ENCODE data around the gene CUL5.

CUL5 gene

DNA sequence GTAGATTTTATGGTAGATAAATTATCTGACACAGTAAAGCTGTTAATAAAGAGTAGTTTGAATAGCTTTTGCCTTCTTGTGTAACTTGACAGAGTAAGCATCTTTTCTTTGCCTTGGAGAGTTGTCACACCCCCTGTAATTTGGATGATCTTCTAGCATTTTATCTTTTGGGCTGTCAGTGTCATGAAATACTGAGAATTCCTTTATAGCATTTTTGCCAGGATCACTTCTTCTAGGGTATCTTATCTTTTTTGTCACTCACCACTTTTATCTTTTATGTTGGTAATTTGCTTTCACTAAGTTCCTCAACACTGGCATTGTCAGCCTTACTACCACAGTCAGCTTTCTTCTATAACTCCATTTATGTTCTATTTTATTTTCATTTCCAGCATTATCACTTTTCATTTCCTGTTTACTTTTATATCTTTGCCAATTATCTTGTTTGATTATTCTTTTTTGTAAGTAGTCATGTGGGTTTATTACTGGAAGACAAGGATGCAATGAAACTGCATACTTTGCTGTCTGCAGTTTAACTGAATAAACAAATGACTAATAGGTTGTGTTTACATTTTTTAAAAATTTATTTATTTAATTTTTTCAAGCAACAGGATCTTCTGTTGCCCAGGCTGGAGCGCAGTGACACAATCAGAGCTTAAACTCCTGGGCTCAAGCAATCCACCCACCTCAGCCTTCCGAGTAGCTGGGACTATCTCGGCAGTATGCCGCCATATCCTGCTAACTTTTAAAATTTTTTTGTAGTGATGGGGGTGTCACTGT lies 84.6 kb downstream of the CUL5 start:
- Histone ChIP-seq H3K27ac (ENCODE audit: low read depth, low read length) (no peak overlapping the region), H3K36me3 (ENCODE audit: control insufficient read depth, low read length) (peaks cover 35% of the 10 kb centered on the region), H3F3A (ENCODE audit: control insufficient read depth, insufficient read depth) (no peaks in the 10 kb centered on the region), H3K27me3 (ENCODE audit: control insufficient read depth, low read length) (no peaks in the 10 kb centered on the region), H3K79me2 (ENCODE audit: control insufficient read depth, low read length) (no peaks in the 10 kb centered on the region), H3K4me1 (ENCODE audit: control insufficient read depth, low read length) (no peaks in the 10 kb centered on the region), H3K4me3 (ENCODE audit: low read length) (no peak overlapping the region), H4K20me1 (ENCODE audit: control insufficient read depth, insufficient read depth, low read depth, low read length) (no peaks in the 10 kb centered on the region), H3K4me2 (ENCODE audit: low read length) (no peak overlapping the region), H3K9me2 (replicated peaks; ENCODE audit: control insufficient read depth, low read length) (no peaks in the 10 kb centered on the region), H3K9me3 (ENCODE audit: control insufficient read depth, insufficient read depth, low read length) (no peaks in the 10 kb centered on the region)
- no peak for TF ChIP-seq CTCF (IDR thresholded peaks at IDR 0.05; ENCODE audit: low read depth, low read length, poor library complexity, severe bottlenecking)
- TF ChIP-seq EZH2phosphoT487 (IDR thresholded peaks at IDR 0.05; ENCODE audit: borderline replicate concordance, low read length) = no peak

DNA sequence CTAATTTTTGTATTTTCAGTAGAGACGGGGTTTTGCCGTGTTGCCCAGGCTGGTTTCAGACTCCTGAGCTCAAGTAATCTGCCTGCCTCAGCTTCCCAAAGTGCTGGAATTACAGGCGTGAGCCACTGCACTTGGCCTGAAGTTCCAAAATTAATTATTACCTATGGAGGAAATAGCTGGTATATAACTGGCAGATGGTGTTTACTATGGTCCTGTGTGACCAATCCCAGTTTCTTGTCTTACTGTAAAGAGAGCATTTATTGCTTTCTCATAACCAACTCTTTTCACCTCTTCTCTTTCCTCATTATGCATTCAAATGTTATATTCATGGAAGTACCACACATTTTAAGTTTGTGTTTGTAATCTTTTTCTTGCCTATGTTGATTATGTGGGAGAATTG lies 88.5 kb downstream of the CUL5 start:
- Histone ChIP-seq H3K4me1 (ENCODE audit: control insufficient read depth, low read length) (no peaks in the 10 kb centered on the region), H3K9me3 (ENCODE audit: control insufficient read depth, insufficient read depth, low read length) (no peaks in the 10 kb centered on the region), H3F3A (ENCODE audit: control insufficient read depth, insufficient read depth) (no peaks in the 10 kb centered on the region), H3K4me2 (ENCODE audit: low read length) (no peak overlapping the region), H3K79me2 (ENCODE audit: control insufficient read depth, low read length) (no peaks in the 10 kb centered on the region), H3K4me3 (ENCODE audit: low read length) (no peak overlapping the region), H3K27me3 (ENCODE audit: control insufficient read depth, low read length) (no peaks in the 10 kb centered on the region), H4K20me1 (ENCODE audit: control insufficient read depth, insufficient read depth, low read depth, low read length) (no peaks in the 10 kb centered on the region), H3K9me2 (replicated peaks; ENCODE audit: control insufficient read depth, low read length) (no peaks in the 10 kb centered on the region), H3K27ac (ENCODE audit: low read depth, low read length) (no peak overlapping the region), H3K36me3 (ENCODE audit: control insufficient read depth, low read length) (peaks cover 33% of the 10 kb centered on the region)
- TF ChIP-seq CTCF (IDR thresholded peaks at IDR 0.05; ENCODE audit: low read depth, low read length, poor library complexity, severe bottlenecking) (no peak), EZH2phosphoT487 (IDR thresholded peaks at IDR 0.05; ENCODE audit: borderline replicate concordance, low read length) (no peak)

DNA sequence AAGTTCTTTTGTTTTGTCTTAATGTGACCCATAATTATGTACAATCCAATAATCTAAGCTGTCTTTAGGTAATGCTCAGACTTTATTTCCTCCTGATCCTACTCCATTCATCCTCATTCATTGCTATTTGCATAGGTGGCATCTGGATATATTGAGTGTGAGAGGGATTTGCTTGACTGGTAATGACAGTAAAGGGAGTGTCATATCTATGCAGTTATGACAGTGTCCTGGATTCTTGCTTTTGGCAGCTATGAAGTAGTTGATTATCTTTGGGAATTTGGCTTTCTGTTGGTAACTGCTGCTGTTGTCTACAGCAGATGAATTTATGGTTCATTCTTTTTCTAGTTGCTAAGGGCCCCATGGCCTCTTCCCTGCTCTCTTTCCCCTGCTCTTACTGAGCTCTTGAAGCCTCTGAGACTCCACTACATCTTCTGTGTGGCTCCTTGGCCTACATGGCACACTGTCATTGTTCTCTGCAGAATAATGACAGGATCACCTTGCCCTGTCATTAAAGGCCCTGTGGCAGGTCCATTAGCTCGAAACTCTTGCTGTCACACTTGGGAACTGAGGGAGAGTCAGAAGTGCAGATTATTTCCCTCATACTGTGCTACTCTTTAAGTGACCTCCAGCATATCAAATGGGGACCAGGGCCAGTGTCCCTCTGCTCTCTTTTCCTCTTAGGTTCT lies 92.5 kb downstream of the CUL5 start:
- Histone ChIP-seq H3K36me3 (ENCODE audit: control insufficient read depth, low read length) (peaks cover 31% of the 10 kb centered on the region), H3K4me1 (ENCODE audit: control insufficient read depth, low read length) (no peaks in the 10 kb centered on the region), H4K20me1 (ENCODE audit: control insufficient read depth, insufficient read depth, low read depth, low read length) (no peaks in the 10 kb centered on the region), H3K9me2 (replicated peaks; ENCODE audit: control insufficient read depth, low read length) (no peaks in the 10 kb centered on the region), H3F3A (ENCODE audit: control insufficient read depth, insufficient read depth) (no peaks in the 10 kb centered on the region; the same call in 1 of the 2 replicates), H3K4me2 (ENCODE audit: low read length) (no peak overlapping the region), H3K27ac (ENCODE audit: low read depth, low read length) (no peak overlapping the region), H3K4me3 (ENCODE audit: low read length) (no peak overlapping the region), H3K27me3 (ENCODE audit: control insufficient read depth, low read length) (no peaks in the 10 kb centered on the region), H3K9me3 (ENCODE audit: control insufficient read depth, insufficient read depth, low read length) (no peaks in the 10 kb centered on the region), H3K79me2 (ENCODE audit: control insufficient read depth, low read length) (no peaks in the 10 kb centered on the region)
- TF ChIP-seq EZH2phosphoT487 (IDR thresholded peaks at IDR 0.05; ENCODE audit: borderline replicate concordance, low read length) = no peak
- no peak for TF ChIP-seq CTCF (IDR thresholded peaks at IDR 0.05; ENCODE audit: low read depth, low read length, poor library complexity, severe bottlenecking)

All from DOHH2 (cell line).